Left ventricle myocardium inferior (tissue), 1 donor: Measurements from ENCODE around the gene TWF2. TPM values are rescaled to one million over a fixed set of nuclear protein-coding genes. Genes with fewer than 3 reads are reported as not detected.

ENCODE experiments used
- DNase-seq: peaks from one replicate; pipeline ENCODE4 v3.0.0-alpha.2; 2020
- H3K27ac ChIP-seq: fragments of 200-600 bp; replicated peaks from 2 replicates; pipeline ENCODE4 v1.8.0; 2021
- H3K27me3 ChIP-seq: fragments of 200-600 bp; 2 replicates; pipeline ENCODE4 v1.8.0; 2021; ENCODE audit warnings: low read depth
- H3K36me3 ChIP-seq: fragments of 200-600 bp; 2 replicates; pipeline ENCODE4 v1.8.0; 2021
- H3K4me1 ChIP-seq: fragments of 200-600 bp; 2 replicates; pipeline ENCODE4 v1.8.0; 2021
- H3K4me3 ChIP-seq: fragments of 200-600 bp; 2 replicates; pipeline ENCODE4 v1.8.0; 2021; ENCODE audit warnings: mild to moderate bottlenecking, moderate library complexity
- H3K9me3 ChIP-seq: fragments of 200-600 bp; replicated peaks from 2 replicates; pipeline ENCODE4 v1.8.0; 2021
- intact Hi-C: fragments of 100-400 bp; cut with micrococcal nuclease; formaldehyde crosslinking; loops from one replicate; pipeline ENCODE4 v1.11.0; 2022
- microRNA-seq: library from miRNA; unstranded; fragments of <30 nt; microRNA quantifications from one replicate; pipeline ENCODE4 v1.2.0, GENCODE V29; 2020
- total RNA-seq: library from RNA; stranded (reverse); fragmentation: NEBNext Ultra II Directional; extraction: Animal tissue kit (Norgen Biotek cat#: 25700); gene quantifications from one replicate; pipeline ENCODE4 v1.2.1, GENCODE V29; 2021
- TF ChIP-seq, protein P1 (sequence below): fragments of 200-600 bp; IDR thresholded peaks from 2 replicates; pipeline ENCODE4 v1.8.0; 2021; ENCODE audit warnings: antibody characterized with exemption, mild to moderate bottlenecking, borderline replicate concordance
- donor health status: DM: no; HTN: yes; CAD: no; lungs with severe emphysema.

Gene TWF2
- total RNA-seq, 1 donor from 2014 or later = 115 TPM

DNA sequence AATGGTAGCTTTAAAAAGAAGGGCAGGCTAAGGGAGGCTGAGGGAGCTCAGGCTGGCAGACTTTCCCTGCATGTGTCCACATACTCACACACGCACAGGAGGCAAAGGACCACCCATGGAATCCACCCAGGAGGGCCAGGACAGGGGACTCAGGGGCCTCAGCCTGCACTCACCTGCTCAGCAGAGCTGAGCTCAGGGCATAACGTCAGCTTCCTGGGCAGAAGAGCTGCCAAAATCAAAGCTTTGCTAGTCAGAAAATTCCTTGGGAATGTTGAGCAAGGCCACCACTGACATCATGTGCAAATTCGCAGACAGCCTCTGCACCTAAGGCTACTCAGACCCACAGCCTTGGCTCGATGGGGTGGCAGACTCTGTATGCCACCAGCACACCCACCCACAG, 57.4 kb downstream of the TWF2 start:
- no peak for DNase-seq

More for the DNA sequence above, 57.4 kb downstream of the TWF2 start:
- H3K27me3 ChIP-seq = no peaks in the 10 kb centered on the region
- intact Hi-C loops = no loop called here
- no peaks in the 10 kb centered on the region for H3K36me3 ChIP-seq
- no peak overlapping the region for H3K4me3 ChIP-seq
- peaks cover 39% of the 10 kb centered on the region for H3K4me1 ChIP-seq
- TF ChIP-seq, protein P1, sequence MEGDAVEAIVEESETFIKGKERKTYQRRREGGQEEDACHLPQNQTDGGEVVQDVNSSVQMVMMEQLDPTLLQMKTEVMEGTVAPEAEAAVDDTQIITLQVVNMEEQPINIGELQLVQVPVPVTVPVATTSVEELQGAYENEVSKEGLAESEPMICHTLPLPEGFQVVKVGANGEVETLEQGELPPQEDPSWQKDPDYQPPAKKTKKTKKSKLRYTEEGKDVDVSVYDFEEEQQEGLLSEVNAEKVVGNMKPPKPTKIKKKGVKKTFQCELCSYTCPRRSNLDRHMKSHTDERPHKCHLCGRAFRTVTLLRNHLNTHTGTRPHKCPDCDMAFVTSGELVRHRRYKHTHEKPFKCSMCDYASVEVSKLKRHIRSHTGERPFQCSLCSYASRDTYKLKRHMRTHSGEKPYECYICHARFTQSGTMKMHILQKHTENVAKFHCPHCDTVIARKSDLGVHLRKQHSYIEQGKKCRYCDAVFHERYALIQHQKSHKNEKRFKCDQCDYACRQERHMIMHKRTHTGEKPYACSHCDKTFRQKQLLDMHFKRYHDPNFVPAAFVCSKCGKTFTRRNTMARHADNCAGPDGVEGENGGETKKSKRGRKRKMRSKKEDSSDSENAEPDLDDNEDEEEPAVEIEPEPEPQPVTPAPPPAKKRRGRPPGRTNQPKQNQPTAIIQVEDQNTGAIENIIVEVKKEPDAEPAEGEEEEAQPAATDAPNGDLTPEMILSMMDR = no peak
- peak overlapping the region; percentile 87 for H3K27ac ChIP-seq
- H3K9me3 ChIP-seq = no peaks in the 10 kb centered on the region

Small RNA genes lying within 50 kb of the gene (microRNA-seq; reads per million reads assigned to microRNA genes)
- 34,883 reads per million, percentile 98 among the genes with 10 or more reads in this experiment for gene MIRLET7G

Other genes with a start within 250 kb of the TWF2 start
- 621 TPM for gene RPL29, start 243.3 kb downstream of the TWF2 start, total RNA-seq
- 23.1 TPM for gene DUSP7, start 182.6 kb downstream of the TWF2 start, total RNA-seq
- gene POC1A, start 84.7 kb downstream of the TWF2 start, total RNA-seq = 1.2 TPM
- gene ALAS1, start 41.0 kb downstream of the TWF2 start, total RNA-seq = 180 TPM
- gene TLR9, start 13.5 kb downstream of the TWF2 start, total RNA-seq = 0.66 TPM
- 9.2 TPM for gene PPM1M, start 6.6 kb upstream of the TWF2 start, total RNA-seq
- 61.6 TPM for gene WDR82, start 39.5 kb upstream of the TWF2 start, total RNA-seq
- 4.0 TPM for gene GLYCTK, start 48.7 kb upstream of the TWF2 start, total RNA-seq
- gene DNAH1, start 77.2 kb upstream of the TWF2 start, total RNA-seq = 2.2 TPM
- gene BAP1, start 170.8 kb upstream of the TWF2 start, total RNA-seq = 54.2 TPM
- gene PHF7, start 171.5 kb upstream of the TWF2 start, total RNA-seq = 16.8 TPM
- gene SEMA3G, start 205.9 kb upstream of the TWF2 start, total RNA-seq = 9.2 TPM
- gene TNNC1, start 214.9 kb upstream of the TWF2 start, total RNA-seq = 8,962 TPM
- 44.3 TPM for gene NISCH, start 216.4 kb upstream of the TWF2 start, total RNA-seq